Naive B cell (primary cell): ENCODE results near the gene FOXJ2. TPM values are rescaled to one million over a fixed set of nuclear protein-coding genes. Genes with fewer than 3 reads are reported as not detected.
A peak's percentile ranks its signal among the peaks of the same experiment; 100 is the strongest.
"Not testable (repeated sequence)": the region's sequence is repeated elsewhere in the genome, so short reads cannot be mapped to it uniquely, and the experiment has no call there.

ENCODE experiments used
- ATAC-seq, 2 donors: fragments of 150-1000 bp; cut with Tn5 transposase; 2 replicates each; pipeline ENCODE4 v1.10.0; 2021; ENCODE audit warnings: low read depth in 2 of 2, mild to moderate bottlenecking in 2 of 2, moderate library complexity in 2 of 2
- DNase-seq: peaks from one replicate; pipeline ENCODE4 v3.0.0; 2022
- H3K27ac Mint-ChIP-seq, 6 donors: one replicate each; pipeline ENCODE4 v1.8.0; 2020 to 2022; ENCODE audit warnings: mild to moderate bottlenecking in 6 of 6, mixed read lengths in 6 of 6, moderate library complexity in 5 of 6, inconsistent platforms in 2 of 6
- H3K27me3 Mint-ChIP-seq, 3 donors: one replicate each; pipeline ENCODE4 v1.8.0; 2021 to 2022; ENCODE audit warnings: mixed read lengths in 3 of 3, mild to moderate bottlenecking in 1 of 3
- H3K36me3 Mint-ChIP-seq, 2 donors: one replicate each; pipeline ENCODE4 v1.8.0; 2020 to 2022; ENCODE audit warnings: mixed read lengths in 2 of 2, inconsistent platforms in 1 of 2, mild to moderate bottlenecking in 1 of 2
- H3K4me1 Mint-ChIP-seq, 3 donors: one replicate each; pipeline ENCODE4 v1.8.0; 2020 to 2022; ENCODE audit warnings: mixed read lengths in 3 of 3, inconsistent platforms in 1 of 3, mild to moderate bottlenecking in 1 of 3, moderate library complexity in 1 of 3
- H3K4me3 Mint-ChIP-seq, 8 donors: one replicate each; pipeline ENCODE4 v1.8.0; 2020 to 2022; ENCODE audit warnings: mild to moderate bottlenecking in 8 of 8, mixed read lengths in 8 of 8, moderate library complexity in 8 of 8, inconsistent platforms in 2 of 8
- H3K9me3 Mint-ChIP-seq, 7 donors: one replicate each; pipeline ENCODE4 v1.8.0; 2020 to 2022; ENCODE audit warnings: mixed read lengths in 7 of 7, mild to moderate bottlenecking in 5 of 7, inconsistent platforms in 2 of 7, moderate library complexity in 1 of 7
- polyA plus RNA-seq, 6 donors: library from polyadenylated mRNA; unstranded; fragments of 300-500 nt; fragmentation: Illumina TruSeq; gene quantifications; one replicate each; pipeline ENCODE4 v1.2.3, GENCODE V29; 2021; ENCODE audit warnings: low read depth in 6 of 6

The FOXJ2 gene
- polyA plus RNA-seq, 6 donors from 2014 or later = 4.6 to 18.4 (median 10.3) TPM

- H3K9me3 Mint-ChIP-seq = no peaks in the 10 kb centered on the region
- H3K36me3 Mint-ChIP-seq = no peaks in the 10 kb centered on the region
- DNase-seq (no peak), ATAC-seq (no peak)
- no peak overlapping the region for H3K27ac Mint-ChIP-seq
- H3K4me3 Mint-ChIP-seq = no peak overlapping the region
- H3K27me3 Mint-ChIP-seq = peaks cover 23 to 40% (median 29%) of the 10 kb centered on the region in 3 donors
- H3K4me1 Mint-ChIP-seq = no peaks in the 10 kb centered on the region
Observed at GRCh38 chr12:8012651-8013309, 19.7 kb upstream of the FOXJ2 start.

GRCh38 chr12:8014836-8015235 is 17.7 kb upstream of the FOXJ2 start:
- Mint-ChIP-seq H3K27ac (no peak overlapping the region), H3K36me3 (no peaks in the 10 kb centered on the region), H3K9me3 (no peaks in the 10 kb centered on the region), H3K4me3 (no peak overlapping the region), H3K27me3 (peaks cover 35 to 40% (median 37%) of the 10 kb centered on the region in 3 donors), H3K4me1 (peaks cover 0 to 6% (median 6%) of the 10 kb centered on the region in 3 donors)
- ATAC-seq (no peak), DNase-seq (no peak)

GRCh38 chr12:8018213-8018612 is 14.3 kb upstream of the FOXJ2 start:
- not testable (repeated sequence) for H3K27ac Mint-ChIP-seq, H3K36me3 Mint-ChIP-seq, DNase-seq, ATAC-seq, H3K4me1 Mint-ChIP-seq, H3K9me3 Mint-ChIP-seq
- Mint-ChIP-seq H3K4me3 (peak overlapping the region in 4 of 8 donors; percentile 67 to 82 (median 76)), H3K27me3 (peaks cover 29 to 35% (median 33%) of the 10 kb centered on the region in 3 donors)

- Mint-ChIP-seq H3K36me3 (no peaks in the 10 kb centered on the region), H3K4me3 (peak overlapping the region; percentile 67 to 82 (median 77)), H3K4me1 (peaks cover 0 to 6% (median 6%) of the 10 kb centered on the region in 3 donors), H3K9me3 (no peaks in the 10 kb centered on the region), H3K27me3 (peaks cover 29 to 35% (median 33%) of the 10 kb centered on the region in 3 donors), H3K27ac (no peak overlapping the region)
- peak; percentile 35 for DNase-seq
- ATAC-seq = peak; percentile 79 to 81
Observed at GRCh38 chr12:8018666-8019581, 13.6 kb upstream of the FOXJ2 start.

- H3K27me3 Mint-ChIP-seq = no peaks in the 10 kb centered on the region
- peak; percentile 90 to 92 for ATAC-seq
- H3K36me3 Mint-ChIP-seq = no peaks in the 10 kb centered on the region
Observed at GRCh38 chr12:8026291-8026900, 6.1 kb upstream of the FOXJ2 start.

GRCh38 chr12:8027856-8028255 is 4.7 kb upstream of the FOXJ2 start:
- DNase-seq = no peak
- H3K4me1 Mint-ChIP-seq = peaks cover 6 to 29% (median 16%) of the 10 kb centered on the region in 3 donors
- peak overlapping the region in 5 of 6 donors; percentile 46 to 100 (median 70) for H3K27ac Mint-ChIP-seq
- H3K27me3 Mint-ChIP-seq = no peaks in the 10 kb centered on the region
- H3K36me3 Mint-ChIP-seq = no peaks in the 10 kb centered on the region
- H3K4me3 Mint-ChIP-seq = peak overlapping the region; percentile 78 to 100 (median 98)
- no peak for ATAC-seq
- no peaks in the 10 kb centered on the region for H3K9me3 Mint-ChIP-seq

More at GRCh38 chr12:8026291-8026900, 6.1 kb upstream of the FOXJ2 start:
- Mint-ChIP-seq H3K27ac (peak overlapping the region; percentile 99 to 100 (median 100)), H3K9me3 (no peaks in the 10 kb centered on the region), H3K4me3 (peak overlapping the region; percentile 88 to 100 (median 98)), H3K4me1 (peaks cover 6 to 23% (median 12%) of the 10 kb centered on the region in 3 donors)
- DNase-seq = peak; percentile 97

- H3K4me3 Mint-ChIP-seq = peak overlapping the region in 5 of 8 donors; percentile 32 to 99 (median 88)
- H3K36me3 Mint-ChIP-seq = no peaks in the 10 kb centered on the region
- H3K4me1 Mint-ChIP-seq = peaks cover 9 to 33% (median 20%) of the 10 kb centered on the region in 3 donors
- H3K27me3 Mint-ChIP-seq = no peaks in the 10 kb centered on the region
- H3K9me3 Mint-ChIP-seq = no peaks in the 10 kb centered on the region
- no peak for DNase-seq
- ATAC-seq = no peak
- peak overlapping the region in 1 of 6 donors; percentile 100 for H3K27ac Mint-ChIP-seq
Observed at GRCh38 chr12:8028267-8028666, 4.2 kb upstream of the FOXJ2 start.

- no peak overlapping the region for H3K27ac Mint-ChIP-seq
- H3K4me3 Mint-ChIP-seq = peak overlapping the region in 1 of 8 donors; percentile 72
- peaks cover 28 to 47% (median 37%) of the 10 kb centered on the region in 3 donors for H3K4me1 Mint-ChIP-seq
Observed at GRCh38 chr12:8030189-8030588, 2.3 kb upstream of the FOXJ2 start.

GRCh38 chr12:8031017-8031416 is 1.5 kb upstream of the FOXJ2 start:
- not testable (repeated sequence) for H3K27me3 Mint-ChIP-seq, H3K27ac Mint-ChIP-seq, H3K9me3 Mint-ChIP-seq, H3K36me3 Mint-ChIP-seq, DNase-seq, ATAC-seq
- Mint-ChIP-seq H3K4me3 (peak overlapping the region in 4 of 8 donors; percentile 54 to 89 (median 72)), H3K4me1 (peaks cover 36 to 52% (median 44%) of the 10 kb centered on the region in 3 donors)

More at GRCh38 chr12:8030189-8030588, 2.3 kb upstream of the FOXJ2 start:
- no peaks in the 10 kb centered on the region for H3K27me3 Mint-ChIP-seq
- H3K9me3 Mint-ChIP-seq = no peaks in the 10 kb centered on the region
- H3K36me3 Mint-ChIP-seq = no peaks in the 10 kb centered on the region
- ATAC-seq (no peak), DNase-seq (no peak)

- Mint-ChIP-seq H3K27ac (peak overlapping the region; percentile 77 to 94 (median 90)), H3K9me3 (no peaks in the 10 kb centered on the region), H3K36me3 (no peaks in the 10 kb centered on the region), H3K27me3 (no peaks in the 10 kb centered on the region), H3K4me1 (peaks cover 42 to 52% (median 43%) of the 10 kb centered on the region in 3 donors), H3K4me3 (peak overlapping the region; percentile 83 to 95 (median 90))
- no peak for ATAC-seq
- no peak for DNase-seq
Observed at GRCh38 chr12:8031872-8032241, 659 bp upstream of the FOXJ2 start.

- ATAC-seq (peak in 1 of 2 donors; percentile 15), DNase-seq (peak; percentile 21)
- Mint-ChIP-seq H3K27me3 (no peaks in the 10 kb centered on the region), H3K36me3 (no peaks in the 10 kb centered on the region), H3K27ac (peak overlapping the region; percentile 14 to 96 (median 86)), H3K4me3 (peak overlapping the region; percentile 83 to 95 (median 90)), H3K4me1 (peaks cover 53 to 61% (median 55%) of the 10 kb centered on the region in 3 donors), H3K9me3 (no peaks in the 10 kb centered on the region)
Observed at GRCh38 chr12:8033153-8034044, 883 bp downstream of the FOXJ2 start.

GRCh38 chr12:8034802-8035201 is 2.3 kb downstream of the FOXJ2 start:
- Mint-ChIP-seq H3K4me1 (peaks cover 61 to 74% (median 64%) of the 10 kb centered on the region in 3 donors), H3K27me3 (no peaks in the 10 kb centered on the region), H3K4me3 (peak overlapping the region; percentile 56 to 94 (median 88)), H3K36me3 (no peaks in the 10 kb centered on the region), H3K9me3 (no peaks in the 10 kb centered on the region), H3K27ac (peak overlapping the region in 4 of 6 donors; percentile 77 to 89 (median 81))
- DNase-seq (no peak), ATAC-seq (no peak)
